Measurements from ENCODE around the gene NEMP2.

Gene NEMP2

GRCh38 chr2:190462611-190463010 lies 71.9 kb downstream of the NEMP2 start:
- no peak overlapping the region for H3K27ac ChIP-seq
- TF ChIP-seq ZFX (IDR thresholded peaks at IDR 0.05; ENCODE audit: borderline replicate concordance) (no peak), CTCF (IDR thresholded peaks at IDR 0.05) (no peak)

- no peak overlapping the region for H3K27ac ChIP-seq
- TF ChIP-seq ZFX (IDR thresholded peaks at IDR 0.05; ENCODE audit: borderline replicate concordance) (no peak), CTCF (IDR thresholded peaks at IDR 0.05) (no peak)
These were observed 72.3 kb downstream of the NEMP2 start for GRCh38 chr2:190462181-190462580.

GRCh38 chr2:190460487-190460886 lies 74.0 kb downstream of the NEMP2 start:
- no peak overlapping the region for H3K27ac ChIP-seq
- TF ChIP-seq CTCF (IDR thresholded peaks at IDR 0.05) (no peak), ZFX (IDR thresholded peaks at IDR 0.05; ENCODE audit: borderline replicate concordance) (no peak)

- H3K27ac ChIP-seq: no peak overlapping the region
- TF ChIP-seq CTCF (IDR thresholded peaks at IDR 0.05) (no peak), ZFX (IDR thresholded peaks at IDR 0.05; ENCODE audit: borderline replicate concordance) (no peak)
These were observed 74.6 kb downstream of the NEMP2 start for GRCh38 chr2:190459881-190460280.

- no peak overlapping the region for H3K27ac ChIP-seq
- TF ChIP-seq CTCF (IDR thresholded peaks at IDR 0.05) (no peak), ZFX (IDR thresholded peaks at IDR 0.05; ENCODE audit: borderline replicate concordance) (no peak)
These were observed 76.0 kb downstream of the NEMP2 start for GRCh38 chr2:190458352-190459107.

GRCh38 chr2:190457256-190457655 lies 77.3 kb downstream of the NEMP2 start:
- no peak overlapping the region for H3K27ac ChIP-seq
- TF ChIP-seq ZFX (IDR thresholded peaks at IDR 0.05; ENCODE audit: borderline replicate concordance) (no peak), CTCF (IDR thresholded peaks at IDR 0.05) (no peak)

- no peak for TF ChIP-seq ZFX (IDR thresholded peaks at IDR 0.05; ENCODE audit: borderline replicate concordance)
- no peak for TF ChIP-seq CTCF (IDR thresholded peaks at IDR 0.05)
- H3K27ac ChIP-seq: no peak overlapping the region
These were observed 77.7 kb downstream of the NEMP2 start for GRCh38 chr2:190456833-190457232.
